ENCODE data around the gene TIMP4.

The TIMP4 gene

GRCh38 chr3:12149029-12149428, 9.7 kb downstream of the TIMP4 start:
- TF ChIP-seq TAF1 (IDR thresholded peaks at IDR 0.05; ENCODE audit: low read depth) = no peak
- TF ChIP-seq ZBTB7A (IDR thresholded peaks at IDR 0.05; ENCODE audit: low read depth) = no peak
- no peak for TF ChIP-seq NFIC (IDR thresholded peaks at IDR 0.05)
- TF ChIP-seq FOXM1 (IDR thresholded peaks at IDR 0.05; ENCODE audit: borderline replicate concordance, low read depth) = no peak
- no peak for TF ChIP-seq RAD21 (IDR thresholded peaks at IDR 0.05; ENCODE audit: low read depth)
- TF ChIP-seq YY1 (IDR thresholded peaks at IDR 0.05; ENCODE audit: low read depth) = no peak
- TF ChIP-seq TCF12 (IDR thresholded peaks at IDR 0.05; ENCODE audit: low read depth) = no peak
- no peak for TF ChIP-seq MAX (IDR thresholded peaks at IDR 0.05)
- TF ChIP-seq EGR1 (IDR thresholded peaks at IDR 0.05) = no peak
- TF ChIP-seq REST (IDR thresholded peaks at IDR 0.05; ENCODE audit: low read depth) = no peak
- TF ChIP-seq EP300 (IDR thresholded peaks at IDR 0.05; ENCODE audit: borderline replicate concordance) = no peak
- TF ChIP-seq TEAD4 (IDR thresholded peaks at IDR 0.05) = no peak
- TF ChIP-seq CEBPB (IDR thresholded peaks at IDR 0.05) = no peak
- no peak for TF ChIP-seq USF1 (IDR thresholded peaks at IDR 0.05)

GRCh38 chr3:12148183-12148940, 10.3 kb downstream of the TIMP4 start:
- no peak for TF ChIP-seq EGR1 (IDR thresholded peaks at IDR 0.05)
- no peak for TF ChIP-seq FOXM1 (IDR thresholded peaks at IDR 0.05; ENCODE audit: borderline replicate concordance, low read depth)
- no peak for TF ChIP-seq TEAD4 (IDR thresholded peaks at IDR 0.05)
- TF ChIP-seq ZBTB7A (IDR thresholded peaks at IDR 0.05; ENCODE audit: low read depth) = no peak
- no peak for TF ChIP-seq TAF1 (IDR thresholded peaks at IDR 0.05; ENCODE audit: low read depth)
- no peak for TF ChIP-seq YY1 (IDR thresholded peaks at IDR 0.05; ENCODE audit: low read depth)
- TF ChIP-seq CREB1 (IDR thresholded peaks at IDR 0.05; ENCODE audit: low read depth) = no peak
- TF ChIP-seq REST (IDR thresholded peaks at IDR 0.05; ENCODE audit: low read depth) = no peak
- no peak for TF ChIP-seq NFIC (IDR thresholded peaks at IDR 0.05)
- TF ChIP-seq EP300 (IDR thresholded peaks at IDR 0.05; ENCODE audit: borderline replicate concordance) = no peak
- no peak for TF ChIP-seq USF1 (IDR thresholded peaks at IDR 0.05)
- TF ChIP-seq RAD21 (IDR thresholded peaks at IDR 0.05; ENCODE audit: low read depth) = no peak
- TF ChIP-seq MAX (IDR thresholded peaks at IDR 0.05) = no peak
- TF ChIP-seq CEBPB (IDR thresholded peaks at IDR 0.05) = no peak
- TF ChIP-seq TCF12 (IDR thresholded peaks at IDR 0.05; ENCODE audit: low read depth) = no peak

GRCh38 chr3:12147049-12147780, 11.5 kb downstream of the TIMP4 start:
- TF ChIP-seq TEAD4 (IDR thresholded peaks at IDR 0.05) (no peak), NFIC (IDR thresholded peaks at IDR 0.05) (no peak), EGR1 (IDR thresholded peaks at IDR 0.05) (no peak), REST (IDR thresholded peaks at IDR 0.05; ENCODE audit: low read depth) (no peak), MAX (IDR thresholded peaks at IDR 0.05) (no peak), RAD21 (IDR thresholded peaks at IDR 0.05; ENCODE audit: low read depth) (no peak), CREB1 (IDR thresholded peaks at IDR 0.05; ENCODE audit: low read depth) (no peak), TCF12 (IDR thresholded peaks at IDR 0.05; ENCODE audit: low read depth) (no peak), ZBTB7A (IDR thresholded peaks at IDR 0.05; ENCODE audit: low read depth) (no peak)

Measured in Ishikawa (cell line).